Activated CD4-positive, alpha-beta T cell treated with anti-CD3 and anti-CD28 coated beads, Interleukin-10, Interleukin-2, amounts not matched to agents 100 ng/mL and 50 ng/mL, durations not matched to agents 16 hours and 8 hours (primary cell): ENCODE measurements around the gene HIF3A.
"Not testable (repeated sequence)": the region's sequence is repeated elsewhere in the genome, so short reads cannot be mapped to it uniquely, and the experiment has no call there.

Source experiments
- DNase-seq: peaks from one replicate; pipeline ENCODE4 v3.0.0-alpha.2; 2020

Gene HIF3A

GRCh38 chr19:46294494-46294893, 2.3 kb upstream of the HIF3A start:
- DNase-seq, result no peak

GRCh38 chr19:46295401-46296201, 1.2 kb upstream of the HIF3A start:
- no peak for DNase-seq

- DNase-seq, result no peak
Observed at GRCh38 chr19:46296202-46296480, 701 bp upstream of the HIF3A start.

DNA sequence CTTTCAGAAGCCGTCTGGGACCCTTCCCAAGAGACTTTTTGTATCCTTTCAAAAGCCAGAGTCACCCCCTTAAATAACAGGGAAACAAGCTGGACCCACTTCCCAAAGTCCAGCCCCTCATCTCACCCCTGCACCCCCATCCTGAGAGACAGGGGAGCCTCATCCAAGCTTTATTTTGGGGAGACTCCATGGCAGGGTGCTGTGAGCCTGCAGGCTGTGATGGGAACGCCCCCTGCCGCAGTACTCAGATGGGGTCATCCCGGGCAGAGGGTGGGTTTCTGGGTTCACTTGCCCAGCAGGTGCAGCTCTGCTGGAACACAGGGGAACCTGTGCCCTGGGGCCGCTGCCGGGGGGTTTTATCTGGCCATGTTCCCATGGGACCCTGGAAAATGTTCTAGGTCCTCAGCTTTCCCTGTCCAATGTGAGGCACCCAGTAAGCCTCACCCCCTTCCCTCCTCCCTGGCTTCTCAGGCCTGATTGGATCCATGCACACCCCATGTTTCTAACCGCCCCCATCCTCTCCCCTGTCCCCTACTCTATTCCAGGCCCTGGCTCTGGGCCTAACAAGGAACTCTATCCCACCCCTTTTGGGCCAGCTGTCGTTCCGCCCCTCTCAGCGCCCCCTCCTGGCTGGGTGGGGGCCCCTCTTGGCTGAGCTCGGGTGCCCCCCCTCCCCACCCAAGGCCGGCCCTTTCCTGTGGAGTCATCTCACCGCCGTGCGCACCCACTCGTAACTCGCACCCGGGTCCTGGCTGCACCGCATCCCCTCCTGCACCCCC, 1.0 kb downstream of the HIF3A start:
- no peak for DNase-seq

DNA sequence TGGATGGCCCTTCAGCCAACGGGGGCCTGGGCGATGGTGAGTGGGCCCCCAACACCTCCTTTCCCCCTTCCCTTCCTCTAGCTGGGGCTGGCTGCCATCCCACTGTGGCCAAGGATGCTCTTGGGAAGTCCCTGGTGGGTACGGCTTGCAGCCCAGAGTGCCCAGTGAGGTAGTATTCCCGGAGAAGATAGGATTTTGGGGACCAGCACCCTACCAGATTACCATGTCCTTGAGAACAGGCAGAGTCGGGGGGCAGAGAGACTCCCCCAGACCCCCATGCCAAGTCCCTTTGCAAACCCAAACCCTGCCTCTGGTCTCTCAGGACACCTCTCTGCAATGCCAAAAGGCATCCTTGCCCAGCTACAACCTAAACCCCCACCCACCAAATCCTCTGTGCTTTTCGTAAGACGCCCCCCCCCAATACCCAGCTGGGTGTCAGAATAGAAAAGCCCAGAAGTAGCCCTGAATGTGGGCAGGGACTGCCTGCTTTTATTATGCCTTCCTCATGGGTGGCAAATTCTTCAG, 1.7 kb downstream of the HIF3A start:
- DNase-seq, result no peak

- no peak for DNase-seq
Observed at GRCh38 chr19:46299004-46299509, 2.2 kb downstream of the HIF3A start.

DNA sequence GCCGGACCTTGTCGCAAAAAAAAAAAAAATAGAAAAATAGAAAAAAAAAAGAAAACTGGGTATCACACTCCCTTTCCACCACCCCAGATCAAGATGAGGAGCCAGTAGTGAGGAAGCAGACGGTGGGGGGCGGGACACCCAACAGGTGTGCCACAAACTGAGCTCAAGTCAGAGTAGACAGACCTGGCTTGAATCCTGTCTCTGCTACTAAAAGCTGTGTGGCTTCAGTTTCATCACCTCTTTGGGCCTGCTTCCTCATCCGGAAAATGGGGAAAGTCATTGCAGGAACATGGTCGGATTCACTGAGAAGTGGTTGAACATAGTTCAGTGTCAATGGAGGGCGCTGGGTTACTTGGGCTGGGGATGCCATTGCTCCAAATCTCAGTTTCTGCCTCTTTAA, 2.9 kb downstream of the HIF3A start:
- DNase-seq, result no peak

- no peak for DNase-seq
Observed at GRCh38 chr19:46303322-46303690, 6.5 kb downstream of the HIF3A start.

DNA sequence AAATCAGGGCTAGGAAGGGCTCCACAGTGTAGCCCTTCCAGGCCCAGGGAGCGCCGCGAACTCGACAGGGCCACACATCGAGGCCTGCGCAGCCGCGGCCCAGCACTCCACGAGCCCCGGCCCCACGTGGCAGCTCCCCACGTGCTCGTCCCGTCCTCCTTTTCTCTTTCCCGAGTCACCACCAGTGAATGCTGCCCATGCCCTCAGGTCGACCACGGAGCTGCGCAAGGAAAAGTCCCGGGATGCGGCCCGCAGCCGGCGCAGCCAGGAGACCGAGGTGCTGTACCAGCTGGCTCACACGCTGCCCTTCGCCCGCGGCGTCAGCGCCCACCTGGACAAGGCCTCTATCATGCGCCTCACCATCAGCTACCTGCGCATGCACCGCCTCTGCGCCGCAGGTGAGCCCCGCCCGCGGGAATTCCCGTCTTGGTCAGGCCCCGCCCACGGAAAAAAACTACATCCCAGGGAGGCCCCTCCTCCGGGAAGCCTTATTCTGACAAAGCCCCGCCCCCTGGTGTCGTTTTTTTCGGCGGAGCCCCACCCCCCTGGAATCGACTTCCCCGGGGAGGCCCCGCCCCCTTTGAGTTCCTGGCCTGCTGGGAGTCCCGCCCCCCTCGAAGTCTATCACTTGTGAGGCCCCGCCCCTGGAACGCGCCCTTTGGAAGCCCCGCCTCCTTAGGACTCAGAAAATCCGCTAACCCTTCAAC, 7.0 kb downstream of the HIF3A start:
- DNase-seq, result no peak

DNA sequence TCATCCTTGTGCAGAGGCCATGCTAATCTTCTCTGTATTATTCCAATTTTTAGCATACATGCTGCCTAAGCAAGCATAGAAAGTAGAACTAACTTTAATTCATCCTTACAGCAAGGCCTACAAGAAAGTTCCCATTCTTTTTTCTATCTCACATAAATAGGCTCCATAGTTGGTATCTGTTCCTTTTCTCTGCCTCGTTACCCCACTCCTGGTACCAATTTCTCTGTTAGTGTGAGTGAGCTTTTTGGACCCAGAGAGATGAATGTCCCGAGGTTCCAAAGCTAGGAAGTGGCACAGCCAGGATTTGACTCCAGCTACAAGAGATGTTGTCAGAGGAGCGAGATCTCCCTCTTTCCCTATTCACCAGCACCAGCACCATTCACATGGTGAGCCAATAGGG, 9.7 kb downstream of the HIF3A start:
- no peak for DNase-seq

DNA sequence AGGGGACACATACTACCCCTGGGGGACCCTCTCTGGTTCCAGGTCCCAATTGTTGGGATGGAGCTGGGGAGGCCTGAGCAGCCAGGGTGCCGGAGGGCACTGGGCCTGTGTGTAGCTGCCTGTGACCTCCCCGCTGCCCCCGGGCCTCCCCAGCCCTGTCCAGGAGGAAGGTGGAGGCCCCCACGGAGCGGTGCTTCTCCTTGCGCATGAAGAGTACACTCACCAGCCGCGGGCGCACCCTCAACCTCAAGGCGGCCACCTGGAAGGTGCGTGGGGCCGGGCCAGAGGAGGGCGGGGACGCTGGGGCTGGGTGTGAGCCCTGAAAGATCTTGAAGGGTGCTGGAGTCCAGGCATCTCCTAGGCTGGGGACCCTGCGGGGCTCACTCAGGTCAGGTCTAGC, 11.7 kb downstream of the HIF3A start:
- DNase-seq, result no peak

DNA sequence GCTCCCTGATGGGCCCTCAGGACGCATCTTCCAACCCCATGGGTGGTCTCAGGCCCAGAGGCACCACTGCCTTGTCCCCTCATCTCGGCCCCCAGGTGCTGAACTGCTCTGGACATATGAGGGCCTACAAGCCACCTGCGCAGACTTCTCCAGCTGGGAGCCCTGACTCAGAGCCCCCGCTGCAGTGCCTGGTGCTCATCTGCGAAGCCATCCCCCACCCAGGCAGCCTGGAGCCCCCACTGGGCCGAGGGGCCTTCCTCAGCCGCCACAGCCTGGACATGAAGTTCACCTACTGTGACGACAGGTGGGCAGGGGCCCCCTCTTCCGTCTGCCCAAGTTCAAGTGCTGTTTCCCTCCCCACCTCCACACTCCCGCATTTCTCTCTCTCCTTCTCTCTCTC, 12.2 kb downstream of the HIF3A start:
- DNase-seq, result no peak

- DNase-seq, result no peak
Observed at GRCh38 chr19:46311444-46311843, 14.6 kb downstream of the HIF3A start.

DNA sequence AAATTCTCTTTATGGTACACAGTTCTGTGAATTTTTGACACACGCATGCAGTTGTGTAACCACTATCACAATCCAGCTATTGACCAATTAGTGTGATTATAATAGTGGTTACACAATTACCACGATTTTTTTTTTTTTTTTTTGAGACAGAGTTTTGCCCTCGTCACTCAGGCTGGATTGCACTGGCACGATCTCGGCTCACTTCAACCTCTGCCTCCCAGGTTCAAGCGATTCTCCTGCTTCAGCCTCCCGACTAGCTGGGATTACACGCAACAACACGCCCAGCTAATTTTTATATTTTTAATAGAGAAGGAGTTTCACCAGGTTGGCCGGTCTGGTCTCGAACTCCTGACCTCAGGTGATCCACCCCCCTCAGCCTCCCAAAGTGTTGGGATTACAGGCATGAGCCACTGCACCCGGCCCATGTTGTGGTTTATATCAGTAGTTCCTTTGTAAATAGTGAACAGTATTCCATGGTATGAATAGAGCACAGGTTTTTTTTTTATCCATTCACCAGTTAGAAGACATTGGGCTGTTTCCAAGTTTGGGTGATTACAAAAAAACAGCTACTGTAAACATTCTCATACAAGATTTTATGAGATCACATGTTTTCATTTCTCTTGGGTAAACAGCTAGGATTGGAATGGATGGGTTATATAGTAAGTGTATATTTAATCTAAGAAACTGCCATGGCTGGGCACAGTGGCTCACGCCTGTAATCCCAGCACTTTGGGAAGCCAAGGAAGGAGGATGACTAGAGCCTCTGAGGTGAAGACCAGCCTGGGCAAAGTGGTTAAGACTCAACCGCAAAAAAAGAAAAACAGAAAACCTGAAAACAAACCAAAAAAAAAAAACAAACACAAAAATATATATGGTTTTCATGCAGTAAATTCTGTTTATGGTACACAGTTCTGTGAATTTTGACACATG, 17.0 kb downstream of the HIF3A start:
- not testable (repeated sequence) for DNase-seq

DNA sequence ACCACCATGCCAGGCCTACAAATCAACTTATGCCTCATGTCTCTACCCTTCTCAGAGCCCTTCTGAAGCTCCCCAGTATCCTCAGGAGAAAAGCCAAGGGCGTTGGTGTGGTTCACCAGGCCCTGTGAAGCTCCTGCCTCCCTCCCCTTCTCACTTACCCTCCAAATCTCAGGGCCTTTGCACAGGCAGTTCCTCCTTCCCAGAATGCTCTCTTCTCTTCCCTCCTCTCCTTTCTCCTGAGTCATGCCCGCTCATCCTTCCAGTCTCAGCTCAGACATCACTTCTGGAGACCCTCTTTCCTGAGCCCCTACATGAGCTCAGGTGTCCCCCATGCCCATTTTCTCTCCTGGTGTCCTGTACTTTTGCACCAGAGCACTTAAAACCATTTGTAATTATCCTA, 20.5 kb downstream of the HIF3A start:
- DNase-seq, result no peak

- no peak for DNase-seq
Observed at GRCh38 chr19:46319613-46320012, 22.8 kb downstream of the HIF3A start.

- DNase-seq, result no peak
Observed at GRCh38 chr19:46320559-46320958, 23.7 kb downstream of the HIF3A start.

- DNase-seq, result no peak
Observed at GRCh38 chr19:46321653-46322052, 24.8 kb downstream of the HIF3A start.

GRCh38 chr19:46323227-46323626, 26.4 kb downstream of the HIF3A start:
- not testable (repeated sequence) for DNase-seq

- DNase-seq, result no peak
Observed at GRCh38 chr19:46324277-46324676, 27.4 kb downstream of the HIF3A start.

GRCh38 chr19:46326608-46327007, 29.8 kb downstream of the HIF3A start:
- no peak for DNase-seq

- DNase-seq, result no peak
Observed at GRCh38 chr19:46328079-46328478, 31.2 kb downstream of the HIF3A start.
